Ecto neural progenitor cell (in vitro differentiated cells): ENCODE results near the gene PRPSAP1.

Experiments
- DNase-seq: peaks from one replicate; pipeline ENCODE4 v3.0.0-alpha.2; 2018; ENCODE audit warnings: low spot score

The PRPSAP1 gene

DNA sequence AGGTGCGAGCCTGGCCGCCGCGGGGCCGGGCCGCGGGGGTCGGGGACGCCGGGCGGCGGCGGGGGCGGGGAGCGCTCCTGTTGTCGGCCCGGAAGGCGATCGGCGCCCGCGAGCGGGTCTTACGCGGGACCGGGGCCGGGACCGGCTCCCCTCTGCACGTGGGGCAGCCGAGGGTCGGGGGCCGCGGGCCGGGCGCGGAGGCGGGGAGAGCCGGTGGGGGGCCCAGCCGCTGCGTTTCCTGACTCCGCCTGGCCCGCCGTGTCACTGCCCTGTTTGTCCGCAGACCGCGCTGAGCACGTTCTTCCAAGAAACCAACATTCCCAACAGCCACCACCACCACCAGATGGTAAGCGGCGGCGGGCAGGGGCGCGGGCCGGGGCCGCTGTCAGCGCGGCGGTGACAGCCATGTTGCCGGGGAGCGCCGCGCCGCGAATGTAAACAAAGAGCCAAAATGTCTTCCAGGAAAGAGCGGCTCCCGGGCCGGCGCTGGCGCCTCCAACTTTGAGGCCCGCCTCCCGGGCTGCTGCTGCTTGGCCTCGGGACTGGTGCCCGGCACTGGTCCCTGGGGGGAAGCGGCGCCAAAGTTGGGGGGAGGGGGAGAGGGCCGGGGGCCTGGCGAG lies 88.0 kb downstream of the PRPSAP1 start:
- DNase-seq = peak; percentile 82

DNA sequence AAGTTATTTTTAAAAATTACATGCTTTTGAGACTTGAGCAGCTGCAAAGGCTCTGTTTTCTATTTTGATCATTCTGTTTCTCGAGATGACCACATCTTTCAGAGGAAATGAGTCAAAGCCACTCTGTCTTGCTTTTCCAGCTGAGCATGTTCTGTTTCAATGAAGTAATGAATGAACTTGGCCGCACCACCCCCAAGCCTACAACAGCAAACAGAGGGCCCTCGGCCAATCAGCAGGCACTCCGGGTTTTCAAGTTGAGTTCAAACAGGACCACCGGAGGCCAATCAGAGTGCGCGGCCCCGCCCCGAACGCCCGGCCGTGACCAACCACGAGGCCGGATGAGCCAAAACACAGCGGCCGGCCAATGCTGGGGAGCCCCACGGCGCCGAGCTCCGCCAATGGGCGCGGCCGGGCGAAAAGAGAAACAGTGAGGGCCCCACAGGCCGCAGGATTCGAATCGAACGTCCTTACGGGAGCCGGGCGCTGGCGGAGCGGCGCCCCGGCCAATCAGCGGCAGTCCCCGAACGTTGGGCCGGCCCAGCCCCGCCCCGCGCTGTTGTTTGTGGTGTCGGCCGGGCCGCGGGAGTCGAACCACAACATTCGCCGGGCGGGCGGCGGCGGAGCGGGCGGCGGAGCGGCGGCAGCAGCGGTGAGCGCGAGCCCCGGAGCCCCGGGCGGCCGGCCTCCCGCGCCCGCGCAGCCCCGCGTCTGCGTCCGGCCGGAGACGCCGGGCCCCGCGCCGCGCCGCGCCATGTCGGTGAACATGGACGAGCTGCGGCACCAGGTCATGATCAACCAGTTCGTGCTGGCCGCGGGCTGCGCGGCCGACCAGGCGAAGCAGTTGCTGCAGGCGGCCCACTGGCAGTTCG lies 88.7 kb downstream of the PRPSAP1 start, which contains the start of gene UBALD2:
Gene UBALD2 (plus strand): TSS at position 594 of the 869 bp plus-strand sequence. CDS start 158 bp downstream, at position 752.
- DNase-seq = peak; percentile 100

DNA sequence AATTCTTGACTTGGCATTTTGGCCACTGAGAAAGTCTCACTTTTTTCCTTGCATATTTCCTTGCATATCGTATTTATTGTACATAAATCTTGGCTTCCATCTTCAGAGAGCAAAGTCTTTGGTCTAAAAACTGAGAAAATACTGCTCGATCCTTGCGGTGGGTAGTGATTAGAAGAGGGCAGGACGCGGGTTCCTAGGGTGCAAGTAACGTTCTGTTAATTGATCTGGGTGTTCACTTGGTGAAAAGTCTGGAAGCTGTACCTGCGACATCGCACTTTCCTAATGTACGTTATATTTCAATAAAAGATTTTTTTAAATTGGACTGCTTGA lies 89.3 kb downstream of the PRPSAP1 start:
- no peak for DNase-seq

DNA sequence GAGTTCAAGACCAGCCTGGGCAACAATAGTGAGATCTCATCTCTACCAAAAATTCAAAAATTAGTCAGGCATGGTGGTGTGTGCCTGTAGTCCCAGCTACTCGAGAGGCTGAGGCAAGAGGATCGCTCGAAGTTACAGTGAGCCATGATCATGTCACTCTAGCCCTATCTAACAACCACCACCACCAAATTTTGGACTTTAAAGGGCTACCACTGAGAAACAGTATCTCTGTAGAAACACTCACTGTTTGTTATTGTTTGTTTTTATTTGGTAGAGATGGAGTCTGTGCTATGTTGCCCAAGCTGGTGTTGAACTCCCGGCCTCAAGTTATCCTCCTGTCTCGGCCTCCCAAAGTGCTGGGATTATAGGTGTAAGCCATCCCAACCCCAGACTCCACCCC lies 89.8 kb downstream of the PRPSAP1 start:
- no peak for DNase-seq

DNA sequence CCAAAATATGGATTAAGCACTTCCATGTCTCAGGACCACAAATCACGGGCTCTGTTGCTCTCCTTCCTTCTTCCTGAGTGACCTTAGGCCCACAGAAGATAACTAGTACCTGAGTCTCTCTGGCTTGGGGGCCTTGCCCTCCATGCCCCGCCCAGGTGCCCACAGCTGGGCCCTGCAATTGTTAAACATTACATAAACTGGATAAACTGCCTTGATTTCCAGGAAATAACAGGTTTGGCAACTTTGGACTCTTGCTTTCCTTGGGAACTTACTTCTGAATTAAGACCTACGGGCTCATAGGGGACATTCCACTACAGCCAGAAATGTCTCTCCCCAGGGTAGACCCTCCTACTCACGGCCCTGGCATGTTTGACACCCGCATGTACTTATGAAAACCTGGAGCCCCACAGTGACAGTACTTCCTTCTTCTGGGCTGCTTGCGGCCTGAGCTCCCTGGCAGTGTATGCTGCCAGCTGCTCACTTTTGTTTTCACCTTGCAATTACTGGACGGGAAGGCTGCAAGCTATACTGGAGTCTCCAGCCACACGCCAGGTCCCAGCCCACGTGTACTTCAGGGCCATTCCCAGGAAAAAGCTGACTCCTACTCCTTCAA lies 90.9 kb downstream of the PRPSAP1 start:
- DNase-seq = no peak

DNA sequence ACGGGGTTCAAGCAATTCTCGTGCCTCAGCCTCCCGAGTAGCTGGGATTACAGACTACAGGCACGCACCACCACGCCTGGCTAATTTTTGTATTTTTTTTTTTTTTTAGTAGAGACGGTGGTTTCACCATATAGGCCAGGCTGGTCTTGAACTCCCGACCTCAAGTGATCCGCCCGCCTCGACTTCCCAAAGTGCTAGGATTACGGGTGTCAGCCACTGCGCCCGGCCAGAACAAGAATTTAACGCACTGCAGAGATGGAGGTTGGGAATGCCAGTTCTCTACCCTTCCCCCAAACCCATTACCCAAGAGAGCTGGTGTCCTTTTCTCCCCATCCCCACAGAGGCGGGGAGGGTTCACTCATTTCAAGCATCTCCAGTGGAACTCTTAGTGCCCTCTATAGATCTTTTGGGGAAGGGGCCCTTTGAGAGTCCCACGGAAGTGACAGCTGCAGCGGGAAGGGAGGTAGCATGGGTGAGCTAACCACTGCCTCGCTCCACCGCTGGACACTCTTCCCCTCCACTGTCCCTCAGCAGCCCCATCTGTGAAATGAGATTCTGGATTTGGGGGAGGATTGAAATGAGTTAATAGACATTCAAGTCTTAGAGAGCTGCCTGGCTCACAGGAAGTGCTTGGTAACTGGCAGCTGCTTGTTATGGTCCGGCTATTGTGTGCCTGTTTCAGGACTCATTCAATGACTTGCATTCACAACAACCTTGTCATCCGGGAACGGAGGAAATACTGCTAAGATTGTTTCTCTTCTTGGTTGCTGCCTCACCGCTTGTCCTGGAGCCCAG lies 92.1 kb downstream of the PRPSAP1 start:
- DNase-seq = peak; percentile 46

DNA sequence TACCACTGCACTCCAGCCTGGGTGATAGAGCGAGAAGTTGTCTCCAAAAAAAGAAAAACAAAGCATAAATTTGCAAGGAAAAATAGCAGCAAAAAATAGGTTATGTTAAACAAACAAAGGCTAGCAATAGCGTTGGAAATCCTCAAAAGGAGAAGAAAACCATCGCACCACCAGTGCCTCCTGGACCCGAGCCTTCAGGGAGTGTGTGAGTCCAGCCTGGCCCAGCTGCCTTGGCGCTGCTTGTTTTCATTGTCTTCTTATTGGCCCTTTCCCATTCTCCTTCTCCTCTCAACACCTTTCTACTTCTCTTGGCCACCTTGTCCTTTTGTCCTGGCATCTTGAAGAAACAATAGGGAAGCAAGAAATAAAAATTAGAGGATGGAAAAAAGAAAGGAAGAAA lies 93.0 kb downstream of the PRPSAP1 start:
- no peak for DNase-seq

DNA sequence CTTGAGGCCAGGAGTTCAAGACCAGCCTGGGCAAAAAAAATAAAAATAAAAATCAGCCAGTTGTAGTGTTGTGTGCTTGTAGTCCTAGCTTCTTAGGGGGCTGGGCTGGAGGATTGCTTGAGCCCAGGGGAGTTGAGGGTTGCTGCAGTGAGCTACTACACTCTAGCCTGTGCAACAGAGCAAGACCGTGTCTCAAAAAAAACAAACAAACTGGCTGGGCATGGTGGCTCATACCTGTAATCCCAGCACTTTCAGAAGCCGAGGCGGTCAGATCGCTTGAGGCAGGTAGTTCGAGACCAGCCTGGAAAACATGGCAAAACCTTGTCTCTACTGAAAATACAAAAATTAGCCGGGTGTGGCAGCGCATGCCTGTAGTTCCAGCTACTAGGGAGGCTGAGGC lies 93.5 kb downstream of the PRPSAP1 start:
- DNase-seq = no peak
